Activated T-cell treated with anti-CD3 and anti-CD28 coated beads, Interleukin-2, amount 50 U/mL, for 24 hours (primary cell): Measurements from ENCODE around the gene ARCN1.

Experiments used
- DNase-seq: peaks from one replicate; pipeline ENCODE4 v3.0.0-alpha.2; 2020
- H3K27ac Mint-ChIP-seq: 2 replicates; pipeline ENCODE4 v1.8.0; 2020; ENCODE audit warnings: mild to moderate bottlenecking, mixed read lengths
- H3K27me3 Mint-ChIP-seq: 2 replicates; pipeline ENCODE4 v1.8.0; 2020; ENCODE audit warnings: mixed read lengths
- H3K36me3 Mint-ChIP-seq: 2 replicates; pipeline ENCODE4 v1.8.0; 2020; ENCODE audit warnings: low read depth, mixed read lengths
- H3K4me1 Mint-ChIP-seq: 2 replicates; pipeline ENCODE4 v1.8.0; 2020; ENCODE audit warnings: low read depth, mixed read lengths
- H3K4me3 Mint-ChIP-seq: 2 replicates; pipeline ENCODE4 v1.8.0; 2020; ENCODE audit warnings: mild to moderate bottlenecking, moderate library complexity, mixed read lengths
- H3K9me3 Mint-ChIP-seq: 2 replicates; pipeline ENCODE4 v1.8.0; 2020; ENCODE audit warnings: mixed read lengths

ARCN1 gene

DNA sequence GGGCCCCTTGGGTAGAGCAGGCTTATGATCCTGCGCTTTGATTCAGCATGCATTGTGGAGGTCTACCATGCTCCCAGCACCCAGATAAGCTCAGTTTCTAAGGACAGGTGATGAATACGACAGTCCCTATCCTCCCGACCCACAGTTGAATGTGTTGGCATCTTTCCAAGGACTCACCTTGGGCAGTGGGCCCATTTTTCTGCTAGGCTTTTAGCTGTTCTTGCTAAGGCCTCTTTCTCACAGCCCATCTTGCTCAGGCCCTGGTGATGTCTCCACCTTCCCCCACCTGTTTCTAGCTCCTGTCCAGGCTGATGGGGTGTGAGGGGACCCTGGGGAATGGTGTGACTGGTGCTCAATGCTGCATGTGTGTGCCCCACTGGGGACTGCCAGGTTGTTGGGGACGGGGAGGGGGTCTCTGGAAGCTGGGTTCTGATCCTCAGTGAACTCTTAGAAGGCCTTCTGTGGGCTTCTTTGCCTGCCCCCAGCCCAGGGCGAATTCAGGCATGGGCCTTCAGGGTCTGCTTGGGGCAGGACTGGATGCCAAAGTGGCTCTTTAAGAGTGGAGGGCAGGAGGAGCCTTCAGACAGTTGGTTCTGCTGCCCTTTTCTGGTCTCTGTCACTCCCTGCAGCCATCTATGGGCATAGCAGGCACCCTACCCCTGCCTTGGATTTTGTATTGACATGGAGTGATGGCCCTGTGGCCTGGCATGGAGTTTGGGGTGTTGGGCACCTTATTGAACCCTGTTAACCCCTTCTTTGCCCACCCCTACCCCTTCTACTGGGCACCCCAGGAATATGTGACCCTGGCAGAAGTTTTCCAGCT lies 68.3 kb downstream of the ARCN1 start:
- Mint-ChIP-seq H3K9me3 (no peaks in the 10 kb centered on the region), H3K36me3 (no peaks in the 10 kb centered on the region), H3K4me1 (no peaks in the 10 kb centered on the region), H3K27me3 (no peaks in the 10 kb centered on the region), H3K4me3 (no peak overlapping the region), H3K27ac (no peak overlapping the region)
- no peak for DNase-seq

DNA sequence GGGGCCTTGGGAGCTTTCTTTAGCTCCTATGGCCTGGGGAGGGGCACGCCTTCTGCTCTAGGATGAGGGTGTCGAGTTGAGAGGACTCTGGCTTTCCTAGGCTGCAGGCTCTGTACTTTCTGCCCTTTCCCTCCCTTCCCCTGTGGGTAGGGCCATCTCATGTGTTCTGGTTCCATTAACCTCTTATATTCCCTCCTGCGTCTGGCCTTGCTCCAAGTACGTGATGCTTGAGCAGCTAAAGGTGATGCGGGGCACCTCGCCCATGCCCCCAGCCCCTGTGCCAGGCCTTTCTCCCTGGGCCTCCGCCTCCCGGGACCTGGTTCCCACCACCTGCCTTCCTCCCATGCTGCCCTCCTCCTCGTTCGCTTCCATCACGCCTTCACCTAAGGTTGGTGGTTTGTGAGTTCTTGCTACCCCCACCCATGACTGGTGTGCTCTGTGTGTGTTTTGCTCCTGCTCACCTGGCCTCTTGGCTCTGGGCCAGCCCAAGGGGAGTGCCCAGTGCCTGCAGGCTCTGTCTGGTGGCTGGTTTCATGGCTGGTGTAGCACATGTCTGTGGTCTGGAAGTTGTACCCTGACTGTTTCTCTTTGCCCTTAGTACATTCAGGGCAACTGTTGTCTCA lies 69.3 kb downstream of the ARCN1 start:
- Mint-ChIP-seq H3K4me1 (no peaks in the 10 kb centered on the region), H3K4me3 (no peak overlapping the region), H3K27ac (no peak overlapping the region), H3K36me3 (no peaks in the 10 kb centered on the region), H3K27me3 (no peaks in the 10 kb centered on the region), H3K9me3 (no peaks in the 10 kb centered on the region)
- DNase-seq: no peak

DNA sequence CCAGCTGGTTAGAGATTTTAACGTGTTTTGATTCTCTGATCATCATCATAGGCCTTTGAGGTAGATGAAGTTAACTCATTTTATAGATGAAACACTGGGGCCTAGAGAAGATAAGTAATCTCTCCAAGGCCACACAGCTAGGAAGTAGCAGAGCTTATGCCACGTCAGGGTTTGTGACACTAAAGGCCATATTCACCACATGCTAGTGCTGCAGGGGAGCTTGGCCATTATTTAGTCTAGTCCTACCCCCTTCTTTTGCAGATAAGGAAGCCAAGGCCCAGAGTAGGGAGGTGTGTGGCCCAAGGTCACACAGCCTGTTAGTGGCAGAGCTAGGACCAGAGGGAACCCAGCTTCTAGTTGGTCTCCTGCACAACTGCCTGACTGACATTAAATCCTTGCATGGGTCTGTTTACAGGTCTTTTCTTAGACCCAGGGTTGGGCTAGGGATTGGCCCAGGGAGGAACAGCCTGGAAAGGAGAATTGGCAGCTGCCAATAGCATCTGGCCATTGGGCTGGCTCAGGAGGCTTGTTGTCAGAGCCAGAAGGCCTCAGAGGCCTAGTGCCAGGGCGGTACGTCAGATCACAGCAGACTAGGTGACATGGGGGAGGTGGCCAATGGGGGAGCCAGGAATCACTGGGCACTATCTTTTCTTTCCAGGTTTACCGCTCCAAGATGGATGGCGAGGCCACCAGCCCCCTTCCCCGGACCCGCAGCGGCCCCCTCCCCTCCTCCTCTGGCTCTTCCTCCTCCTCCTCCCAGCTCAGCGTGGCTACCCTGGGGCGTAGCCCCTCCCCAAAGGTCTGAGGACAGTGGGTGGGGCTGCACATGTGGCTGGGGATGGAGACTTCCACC lies 71.2 kb downstream of the ARCN1 start:
- Mint-ChIP-seq H3K36me3 (no peaks in the 10 kb centered on the region), H3K9me3 (no peaks in the 10 kb centered on the region), H3K27ac (no peak overlapping the region), H3K4me1 (no peaks in the 10 kb centered on the region), H3K4me3 (no peak overlapping the region), H3K27me3 (no peaks in the 10 kb centered on the region)
- DNase-seq: no peak

DNA sequence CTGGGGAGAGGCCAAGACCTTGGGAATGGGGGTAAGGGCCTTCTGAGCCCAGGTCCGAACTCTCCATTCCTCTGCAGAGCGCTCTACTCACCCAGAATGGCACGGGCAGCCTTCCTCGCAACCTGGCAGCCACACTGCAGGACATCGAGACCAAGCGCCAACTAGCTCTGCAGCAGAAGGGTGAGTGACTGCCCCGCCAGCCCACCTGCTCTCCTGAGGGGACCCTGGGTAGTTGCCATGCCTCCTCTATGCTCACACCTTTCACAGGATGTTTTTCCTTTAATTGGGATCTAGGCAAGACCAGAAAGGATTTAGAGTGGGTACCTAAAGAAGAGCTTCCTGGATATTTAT lies 71.8 kb downstream of the ARCN1 start:
- H3K9me3 Mint-ChIP-seq: no peaks in the 10 kb centered on the region
- DNase-seq: no peak
- H3K36me3 Mint-ChIP-seq: no peaks in the 10 kb centered on the region
- no peaks in the 10 kb centered on the region for H3K27me3 Mint-ChIP-seq
- no peaks in the 10 kb centered on the region for H3K4me1 Mint-ChIP-seq
- no peak overlapping the region for H3K4me3 Mint-ChIP-seq
- H3K27ac Mint-ChIP-seq: no peak overlapping the region

DNA sequence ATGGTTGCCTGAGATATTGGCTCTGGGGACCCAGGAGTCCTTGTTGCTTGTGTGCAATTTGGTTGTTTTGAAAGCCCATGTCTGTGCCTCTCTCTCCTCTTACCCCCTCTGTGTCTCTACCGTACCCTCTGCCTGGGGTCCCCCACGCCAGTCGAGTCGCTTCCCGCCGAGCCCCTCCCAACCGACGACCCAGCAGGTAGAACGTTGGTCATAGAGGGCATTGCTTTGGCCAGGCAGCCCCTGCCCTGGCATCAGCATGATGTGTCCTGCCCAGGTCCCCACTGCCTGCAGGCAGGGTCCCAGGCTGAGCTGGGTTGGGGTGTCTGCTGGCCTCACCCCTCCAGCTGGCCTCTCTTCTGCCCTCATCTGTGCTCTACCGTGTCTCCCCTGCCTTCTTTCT lies 72.3 kb downstream of the ARCN1 start:
- H3K4me1 Mint-ChIP-seq: no peaks in the 10 kb centered on the region
- no peak for DNase-seq
- H3K4me3 Mint-ChIP-seq: no peak overlapping the region
- H3K36me3 Mint-ChIP-seq: no peaks in the 10 kb centered on the region
- H3K27me3 Mint-ChIP-seq: no peaks in the 10 kb centered on the region
- no peaks in the 10 kb centered on the region for H3K9me3 Mint-ChIP-seq
- no peak overlapping the region for H3K27ac Mint-ChIP-seq

DNA sequence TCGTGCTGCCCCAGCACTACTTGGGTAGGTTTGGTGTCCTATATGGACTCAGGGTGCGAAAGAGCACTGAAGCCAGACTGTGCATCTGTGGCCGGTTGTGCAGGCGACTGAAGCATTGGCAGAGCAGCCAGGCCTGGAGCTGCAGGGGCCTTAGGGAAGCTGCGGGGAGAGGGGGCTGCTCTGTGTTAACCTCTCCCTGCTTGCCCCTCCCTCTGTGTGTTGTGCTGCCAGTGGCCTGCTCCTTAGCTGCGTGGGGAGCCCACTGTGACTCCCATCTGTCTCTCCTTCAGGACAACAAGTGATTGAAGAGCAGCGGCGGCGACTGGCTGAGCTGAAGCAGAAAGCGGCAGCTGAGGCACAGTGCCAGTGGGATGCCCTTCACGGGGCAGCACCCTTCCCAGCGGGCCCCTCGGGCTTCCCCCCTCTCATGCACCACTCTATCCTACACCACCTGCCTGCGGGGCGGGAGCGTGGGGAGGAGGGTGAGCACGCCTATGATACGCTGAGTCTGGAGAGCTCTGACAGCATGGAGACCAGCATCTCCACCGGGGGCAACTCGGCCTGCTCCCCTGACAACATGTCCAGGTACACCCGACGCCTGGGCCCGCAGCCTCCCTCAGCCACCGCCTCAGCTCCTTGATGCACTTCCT lies 73.0 kb downstream of the ARCN1 start:
- no peak overlapping the region for H3K27ac Mint-ChIP-seq
- H3K4me3 Mint-ChIP-seq: no peak overlapping the region
- no peaks in the 10 kb centered on the region for H3K36me3 Mint-ChIP-seq
- no peaks in the 10 kb centered on the region for H3K9me3 Mint-ChIP-seq
- no peak for DNase-seq
- H3K27me3 Mint-ChIP-seq: no peaks in the 10 kb centered on the region
- H3K4me1 Mint-ChIP-seq: no peaks in the 10 kb centered on the region

DNA sequence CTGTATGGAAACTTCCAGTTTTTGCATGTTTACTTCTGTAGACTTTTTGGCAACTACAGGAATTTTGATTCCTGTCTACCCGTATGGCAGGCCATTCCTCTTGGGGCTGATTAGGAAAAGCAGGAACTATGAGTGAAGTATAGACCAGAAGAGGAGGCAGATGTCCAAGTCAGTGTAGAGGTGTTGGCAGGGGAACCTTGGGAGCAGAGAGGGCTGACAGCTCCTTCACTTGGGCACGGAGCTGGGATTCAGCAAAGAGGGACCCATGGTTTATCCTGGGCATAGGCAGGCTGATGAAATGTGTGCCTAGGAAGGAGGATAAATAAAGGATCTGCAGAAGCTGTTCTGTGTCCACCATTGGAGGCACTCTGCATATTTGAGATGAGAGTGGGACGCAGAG lies 74.2 kb downstream of the ARCN1 start:
- no peak for DNase-seq
- no peaks in the 10 kb centered on the region for H3K9me3 Mint-ChIP-seq
- H3K4me3 Mint-ChIP-seq: no peak overlapping the region
- H3K27me3 Mint-ChIP-seq: no peaks in the 10 kb centered on the region
- no peaks in the 10 kb centered on the region for H3K4me1 Mint-ChIP-seq
- no peak overlapping the region for H3K27ac Mint-ChIP-seq
- no peaks in the 10 kb centered on the region for H3K36me3 Mint-ChIP-seq

DNA sequence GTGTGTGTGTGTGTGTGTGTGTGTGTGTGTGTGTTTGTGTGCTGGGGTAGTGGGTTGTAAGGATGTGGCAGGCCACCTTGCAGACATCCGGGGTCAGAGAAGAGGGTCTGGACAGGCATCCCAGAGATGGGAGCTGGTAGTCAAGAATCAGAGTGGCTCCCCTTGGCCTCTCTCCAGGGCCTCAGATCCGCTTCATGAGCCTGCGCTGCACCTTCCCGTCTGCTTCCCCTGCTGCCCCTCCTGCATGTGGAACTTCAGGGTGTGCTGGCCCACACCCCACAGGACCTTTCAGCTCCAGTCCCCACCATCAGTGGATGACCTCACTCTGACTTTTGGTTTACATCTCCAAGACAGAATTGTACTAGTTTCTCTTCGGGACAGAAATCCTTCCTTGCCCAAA lies 76.1 kb downstream of the ARCN1 start:
- no peaks in the 10 kb centered on the region for H3K27me3 Mint-ChIP-seq
- H3K36me3 Mint-ChIP-seq: no peaks in the 10 kb centered on the region
- peaks cover 8% of the 10 kb centered on the region for H3K4me1 Mint-ChIP-seq
- H3K27ac Mint-ChIP-seq: no peak overlapping the region
- no peaks in the 10 kb centered on the region for H3K9me3 Mint-ChIP-seq
- no peak overlapping the region for H3K4me3 Mint-ChIP-seq
- no peak for DNase-seq

DNA sequence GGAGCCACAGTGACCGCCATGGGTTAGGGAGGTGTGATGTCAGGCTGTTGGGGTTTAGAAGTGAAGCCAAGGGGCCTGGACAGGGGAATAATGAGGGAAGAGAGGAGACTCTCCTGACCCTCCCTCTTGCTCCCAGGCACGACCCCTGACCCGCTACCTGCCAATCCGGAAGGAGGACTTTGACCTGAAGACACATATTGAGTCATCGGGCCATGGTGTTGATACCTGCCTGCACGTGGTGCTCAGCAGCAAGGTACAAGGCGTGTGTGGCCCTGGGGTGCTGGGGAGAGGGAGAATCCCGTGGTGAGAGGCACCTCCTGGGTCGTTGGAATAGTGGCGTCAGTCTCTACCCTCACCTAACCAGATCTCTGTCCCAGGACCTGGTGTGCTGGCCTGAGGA lies 77.7 kb downstream of the ARCN1 start:
- H3K27ac Mint-ChIP-seq: no peak overlapping the region
- no peaks in the 10 kb centered on the region for H3K9me3 Mint-ChIP-seq
- H3K36me3 Mint-ChIP-seq: no peaks in the 10 kb centered on the region
- H3K27me3 Mint-ChIP-seq: no peaks in the 10 kb centered on the region
- H3K4me1 Mint-ChIP-seq: peaks cover 8% of the 10 kb centered on the region
- DNase-seq: no peak
- no peak overlapping the region for H3K4me3 Mint-ChIP-seq

DNA sequence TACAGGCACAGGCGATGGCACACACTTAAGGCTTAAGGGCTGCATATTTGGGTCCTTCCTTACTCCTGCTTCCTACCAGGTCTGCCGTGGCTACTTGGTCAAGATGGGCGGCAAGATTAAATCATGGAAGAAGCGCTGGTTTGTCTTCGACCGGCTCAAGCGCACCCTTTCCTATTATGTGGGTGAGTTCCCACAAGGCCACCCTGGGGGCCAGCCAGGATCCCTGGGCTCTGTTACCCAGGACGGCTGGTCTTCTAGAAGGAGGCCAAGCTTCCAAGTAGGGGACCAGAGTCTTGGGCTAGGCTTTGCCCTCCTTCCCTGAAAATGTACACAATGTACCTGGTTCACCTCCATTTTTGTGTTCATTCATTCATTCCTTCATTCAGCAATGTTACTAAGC lies 78.2 kb downstream of the ARCN1 start:
- peaks cover 8% of the 10 kb centered on the region for H3K4me1 Mint-ChIP-seq
- no peaks in the 10 kb centered on the region for H3K36me3 Mint-ChIP-seq
- H3K27me3 Mint-ChIP-seq: no peaks in the 10 kb centered on the region
- H3K4me3 Mint-ChIP-seq: no peak overlapping the region
- DNase-seq: no peak
- no peaks in the 10 kb centered on the region for H3K9me3 Mint-ChIP-seq
- no peak overlapping the region for H3K27ac Mint-ChIP-seq

DNA sequence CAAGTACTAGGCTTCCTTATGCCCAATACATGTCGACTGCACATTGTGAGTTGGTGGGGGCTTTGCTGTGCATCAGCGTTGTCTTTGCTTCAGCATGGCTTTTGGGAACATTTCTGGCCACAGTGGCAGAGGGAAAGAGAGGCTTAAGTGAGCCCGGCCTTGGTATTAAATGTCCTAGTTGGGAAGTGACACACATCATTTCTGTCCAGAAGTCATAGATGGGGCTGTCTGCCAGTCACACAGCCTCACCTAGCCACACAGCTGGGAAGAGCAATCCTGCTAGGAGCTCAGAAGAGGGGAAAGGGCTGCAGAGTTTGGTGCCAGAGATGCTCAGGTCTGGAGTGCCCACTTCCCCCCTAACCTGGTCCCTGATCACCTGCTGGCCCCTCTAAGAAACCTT lies 79.6 kb downstream of the ARCN1 start:
- DNase-seq: no peak
- Mint-ChIP-seq H3K27me3 (no peaks in the 10 kb centered on the region), H3K4me3 (no peak overlapping the region), H3K36me3 (no peaks in the 10 kb centered on the region), H3K9me3 (no peaks in the 10 kb centered on the region), H3K4me1 (peaks cover 8% of the 10 kb centered on the region), H3K27ac (no peak overlapping the region)
